ENCODE results near the gene ABCC1.

- TF ChIP-seq SP1 (IDR thresholded peaks at IDR 0.05) (no peak), BHLHE40 (IDR thresholded peaks at IDR 0.05; ENCODE audit: borderline replicate concordance) (no peak), ELF4 (IDR thresholded peaks at IDR 0.05) (no peak), HDGF (IDR thresholded peaks at IDR 0.05; ENCODE audit: borderline replicate concordance) (no peak), ZNF384 (IDR thresholded peaks at IDR 0.05) (no peak), FOXM1 (IDR thresholded peaks at IDR 0.05; ENCODE audit: borderline replicate concordance) (no peak), NFRKB (IDR thresholded peaks at IDR 0.05) (no peak)
These were observed 60.8 kb downstream of the ABCC1 start for GRCh38 chr16:16010194-16010593.

Data from HEK293T (cell line).